HG03139 (cell line): ENCODE data around the gene RCN2.
"Not testable (repeated sequence)": the region's sequence is repeated elsewhere in the genome, so short reads cannot be mapped to it uniquely, and the experiment has no call there.

Experiments
- ATAC-seq: cut with Tn5 transposase; IDR thresholded peaks from one replicate; pipeline ENCODE4 v1.9.1; 2021; ENCODE audit not compliant: unreplicated experiment

Gene RCN2

DNA sequence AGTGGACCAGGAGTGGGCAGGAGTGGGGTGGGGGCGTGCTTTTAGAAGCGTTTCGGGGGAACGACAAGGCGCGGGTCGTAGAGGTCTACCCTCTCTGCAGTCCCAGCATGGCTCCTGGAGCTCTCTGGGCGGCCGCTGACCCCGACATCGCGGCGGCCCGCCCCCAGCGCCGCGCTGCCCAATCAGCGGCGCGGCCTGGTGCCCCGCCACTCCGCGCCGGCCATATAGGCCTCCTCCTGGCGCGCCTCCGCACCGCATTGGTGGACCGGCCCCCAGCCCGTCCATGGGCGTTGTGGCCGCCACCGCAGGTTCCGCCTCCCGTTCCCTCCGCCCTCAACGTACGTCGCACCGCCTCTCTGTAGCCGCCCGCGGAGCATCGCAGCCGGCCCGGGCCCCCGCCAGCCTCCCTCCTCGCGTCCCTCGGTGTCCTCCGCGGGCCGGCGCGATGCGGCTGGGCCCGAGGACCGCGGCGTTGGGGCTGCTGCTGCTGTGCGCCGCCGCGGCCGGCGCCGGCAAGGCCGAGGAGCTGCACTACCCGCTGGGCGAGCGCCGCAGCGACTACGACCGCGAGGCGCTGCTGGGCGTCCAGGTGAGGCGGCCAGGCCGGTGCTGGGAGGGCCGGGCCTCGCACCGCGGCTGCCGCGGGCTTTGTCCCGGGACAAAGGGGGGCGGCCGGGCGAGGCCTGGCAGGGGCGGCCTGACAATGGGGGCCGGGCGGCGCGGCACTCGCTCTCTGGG lies at the start of gene RCN2:
TSS of gene RCN2 (plus strand) at position 353 of the 738 bp plus-strand sequence. CDS start at position 446, 93 bp downstream.
- peak; percentile 99 for ATAC-seq

GRCh38 chr15:76885212-76885611 lies 46.3 kb upstream of the RCN2 start:
- ATAC-seq: no peak

DNA sequence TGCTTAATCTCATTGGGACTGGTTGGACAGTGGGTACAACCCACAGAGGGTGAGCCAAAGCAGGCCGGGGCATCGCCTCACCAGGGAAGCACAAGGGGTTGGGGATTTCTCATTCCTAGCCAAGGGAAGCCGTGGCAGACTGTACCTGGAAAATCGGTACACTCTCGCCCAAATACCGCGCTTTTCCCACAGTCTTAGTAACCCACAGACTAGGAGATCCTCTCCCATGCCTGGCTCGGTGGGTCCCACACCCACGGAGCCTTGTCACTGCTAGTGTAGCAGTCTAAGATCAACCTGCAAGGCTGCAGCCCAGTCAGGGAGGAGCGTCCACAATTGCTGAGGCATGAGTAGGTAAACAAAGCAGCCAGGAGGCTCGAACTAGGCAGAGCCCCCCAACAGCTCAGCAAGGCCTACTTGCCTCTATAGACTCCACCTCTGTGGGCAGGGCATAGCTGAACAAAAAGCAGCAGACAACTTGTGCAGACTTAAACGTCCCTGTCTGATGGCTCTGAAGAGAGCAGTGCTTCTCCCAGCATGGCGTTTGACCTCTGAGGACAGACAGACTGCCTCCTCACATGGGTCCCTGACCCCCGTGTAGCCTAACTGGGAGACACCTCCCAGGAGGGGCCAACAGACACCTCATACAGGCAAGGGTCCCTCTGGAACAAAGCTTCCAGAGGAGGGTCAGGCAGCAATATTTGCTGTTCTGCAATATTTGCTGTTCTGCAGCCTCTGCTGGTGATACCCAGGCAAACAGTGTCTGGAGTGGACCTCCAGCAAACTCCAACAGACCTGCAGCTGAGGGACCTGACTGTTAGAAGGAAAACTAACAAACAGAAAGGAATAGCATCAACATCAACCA lies 44.0 kb upstream of the RCN2 start:
- not testable (repeated sequence) for ATAC-seq

DNA sequence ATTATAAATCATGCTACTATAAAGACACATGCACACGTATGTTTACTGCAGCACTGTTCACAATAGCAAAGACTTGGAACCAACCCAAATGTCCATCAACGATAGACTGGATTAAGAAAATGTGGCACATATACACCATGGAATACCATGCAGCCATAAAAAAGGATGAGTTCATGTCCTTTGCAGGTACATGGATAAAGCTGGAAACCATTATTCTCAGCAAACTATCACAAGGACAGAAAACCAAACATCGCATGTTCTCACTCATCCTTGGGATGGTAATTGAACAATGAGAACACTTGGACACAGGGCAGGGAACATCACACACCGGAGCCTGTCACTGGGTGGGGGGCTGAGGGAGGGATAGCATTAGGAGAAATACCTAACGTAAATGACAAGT lies 38.7 kb upstream of the RCN2 start:
- ATAC-seq: not testable (repeated sequence)

GRCh38 chr15:76894174-76894573 lies 37.4 kb upstream of the RCN2 start:
- no peak for ATAC-seq

GRCh38 chr15:76898102-76898501 lies 33.4 kb upstream of the RCN2 start:
- no peak for ATAC-seq

GRCh38 chr15:76899176-76899930 lies 32.2 kb upstream of the RCN2 start:
- ATAC-seq: not testable (repeated sequence)

- ATAC-seq: not testable (repeated sequence)
Measured at GRCh38 chr15:76899931-76900310, 31.6 kb upstream of the RCN2 start.

- no peak for ATAC-seq
Measured at GRCh38 chr15:76901965-76902364, 29.6 kb upstream of the RCN2 start.

- no peak for ATAC-seq
Measured at GRCh38 chr15:76903251-76903681, 28.3 kb upstream of the RCN2 start.

DNA sequence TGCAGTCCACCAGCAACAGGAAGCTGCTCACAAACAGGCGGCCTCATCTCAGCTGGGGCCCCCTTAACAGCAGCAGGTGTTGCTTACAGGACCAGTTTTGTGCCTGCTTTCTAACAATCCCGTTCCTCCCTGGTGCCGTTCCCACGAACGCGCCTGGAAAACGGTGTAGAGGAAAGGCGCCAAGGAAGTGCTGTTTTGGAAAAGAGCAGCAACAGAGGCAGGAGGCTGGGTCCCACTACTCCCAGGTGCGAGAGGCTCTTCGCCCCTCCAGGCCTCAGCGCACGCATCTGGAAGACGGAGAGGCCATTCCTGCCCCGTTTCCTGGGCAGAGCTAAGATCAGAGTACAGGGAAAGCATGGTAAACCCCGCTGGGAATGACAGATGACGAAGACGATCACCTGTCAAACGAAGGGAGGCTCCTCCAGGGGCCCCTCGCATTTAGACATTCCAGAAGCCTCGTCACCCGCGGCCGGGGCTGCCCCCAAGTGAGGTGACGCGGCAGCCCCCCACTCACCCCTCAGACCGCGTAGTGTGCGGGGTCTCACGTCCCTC lies 27.0 kb upstream of the RCN2 start:
- no peak for ATAC-seq

GRCh38 chr15:76905013-76905839 lies 26.3 kb upstream of the RCN2 start, which contains the start of gene SCAPER:
SCAPER (minus strand) TSS chr15:76905340; CDS start chr15:76883817, 21,523 bp downstream.
- peak; percentile 90 for ATAC-seq

- ATAC-seq: no peak
Measured at GRCh38 chr15:76905855-76906254, 25.7 kb upstream of the RCN2 start.

DNA sequence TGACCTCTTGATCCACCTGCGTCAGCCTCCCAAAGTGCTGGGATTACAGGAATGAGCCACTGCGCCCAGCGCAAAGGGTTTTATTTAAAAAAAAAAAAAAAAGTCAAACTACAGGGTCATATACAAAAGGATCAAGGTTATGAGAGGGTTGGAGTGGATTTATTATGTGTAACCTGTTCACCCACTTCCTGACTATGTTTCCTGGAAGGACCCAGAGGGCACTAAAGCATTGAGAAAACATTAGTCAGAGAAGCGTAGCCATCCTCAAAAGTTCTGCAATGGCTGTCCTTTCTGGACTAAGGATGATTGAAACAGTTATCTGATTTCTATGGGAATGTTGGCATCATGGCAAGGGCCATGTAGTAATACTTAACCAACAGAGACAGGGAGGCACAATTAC lies 19.1 kb upstream of the RCN2 start:
- no peak for ATAC-seq

DNA sequence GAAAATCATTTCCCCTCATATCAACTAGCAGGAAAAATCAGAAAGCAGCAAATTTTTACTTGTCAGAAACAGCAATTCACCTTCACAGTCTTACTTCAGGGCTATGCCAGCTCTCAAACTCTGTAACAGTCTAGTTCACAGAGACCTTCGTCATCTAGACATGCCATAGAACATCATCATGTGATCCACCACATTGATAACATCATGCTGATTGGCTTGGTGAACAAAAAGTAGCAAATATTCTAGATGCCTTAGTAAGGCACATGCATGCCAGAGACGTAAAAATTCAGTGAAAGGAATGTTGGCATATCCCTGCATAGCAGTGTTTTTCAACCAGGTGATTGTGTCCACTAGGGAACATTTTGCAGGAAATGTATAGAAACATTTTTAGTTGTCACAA lies 17.8 kb upstream of the RCN2 start:
- ATAC-seq: no peak

DNA sequence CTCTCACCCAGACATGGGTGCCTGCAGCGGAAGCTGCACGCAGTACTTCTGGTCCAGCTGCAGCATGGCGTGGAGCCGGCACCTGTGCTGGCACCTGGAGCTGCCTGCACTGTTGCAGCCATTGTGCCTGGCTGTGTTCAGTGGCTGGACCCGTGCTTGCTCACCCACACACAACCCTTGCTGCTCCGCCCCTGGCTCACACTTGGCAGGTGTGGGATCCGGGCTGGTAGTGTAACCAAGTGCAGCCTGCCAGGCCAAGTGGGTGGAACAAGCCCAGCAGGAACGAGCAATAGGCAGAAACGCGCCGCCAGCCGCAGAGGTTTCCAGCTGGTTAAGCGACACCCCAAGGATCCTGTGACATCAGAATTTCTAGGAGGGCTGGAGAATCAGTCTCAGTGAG lies 15.2 kb upstream of the RCN2 start:
- no peak for ATAC-seq

- no peak for ATAC-seq
Measured at GRCh38 chr15:76928201-76928600, 3.3 kb upstream of the RCN2 start.

GRCh38 chr15:76929011-76929760 lies 2.4 kb upstream of the RCN2 start:
- no peak for ATAC-seq

- no peak for ATAC-seq
Measured at GRCh38 chr15:76930831-76931396, 635 bp upstream of the RCN2 start.
